Erythroblast (primary cell): ENCODE data around the gene UCHL3.
A peak's percentile ranks its signal among the peaks of the same experiment; 100 is the strongest.

Experiments
- DNase-seq, 2 experiments: peaks; one replicate each; lab custom pipeline; 2025; lab: John Stamatoyannopoulos, UW
- GATA1 ChIP-seq: IDR thresholded peaks from 2 replicates; pipeline ENCODE4 v1.6.1; 2011; ENCODE audit warnings: low read depth, mild to moderate bottlenecking, control low read depth, low read length, moderate library complexity
- POLR2A ChIP-seq: IDR thresholded peaks from 2 replicates; pipeline ENCODE4 v1.6.1; 2011; ENCODE audit warnings: mild to moderate bottlenecking, low read length

UCHL3 gene

DNA sequence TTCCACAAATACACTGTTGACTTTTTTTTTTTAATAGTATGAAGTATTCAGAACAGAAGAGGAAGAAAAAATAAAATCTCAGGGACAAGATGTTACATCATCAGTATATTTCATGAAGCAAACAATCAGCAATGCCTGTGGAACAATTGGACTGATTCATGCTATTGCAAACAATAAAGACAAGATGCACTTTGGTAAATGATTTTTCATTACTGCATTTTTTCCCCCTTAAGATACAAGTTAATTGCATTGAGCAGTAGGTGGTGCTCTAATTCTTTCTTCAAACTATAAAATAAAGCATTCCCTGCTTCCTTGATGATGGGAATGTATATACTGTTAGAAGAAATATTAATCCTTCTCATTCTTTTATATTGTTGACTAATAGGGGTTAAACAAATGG is 17.1 kb downstream of the UCHL3 start:
- TF ChIP-seq GATA1 (no peak), POLR2A (no peak)
- no peak for DNase-seq

DNA sequence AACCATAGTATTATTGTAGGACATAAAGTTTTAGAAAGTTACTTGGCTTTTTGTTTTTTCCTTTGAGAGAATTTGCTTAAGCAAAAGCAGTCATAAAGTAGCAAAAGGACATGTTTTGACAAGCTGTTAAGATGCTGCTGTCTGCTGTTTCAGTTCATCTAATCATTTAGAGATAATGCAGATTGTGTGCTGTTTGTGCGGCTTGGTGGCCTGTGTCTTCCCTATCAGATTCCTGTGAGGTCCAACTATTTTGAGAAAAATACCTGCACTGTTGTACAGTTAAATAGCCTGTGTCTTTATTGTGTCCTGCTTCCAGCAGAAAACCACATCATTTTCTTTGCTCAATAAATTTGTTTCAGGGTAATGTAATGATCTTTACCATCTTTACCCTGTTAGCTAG is 20.0 kb downstream of the UCHL3 start:
- TF ChIP-seq POLR2A (no peak), GATA1 (no peak)
- DNase-seq = peak in 1 of 2 experiments; percentile 8

DNA sequence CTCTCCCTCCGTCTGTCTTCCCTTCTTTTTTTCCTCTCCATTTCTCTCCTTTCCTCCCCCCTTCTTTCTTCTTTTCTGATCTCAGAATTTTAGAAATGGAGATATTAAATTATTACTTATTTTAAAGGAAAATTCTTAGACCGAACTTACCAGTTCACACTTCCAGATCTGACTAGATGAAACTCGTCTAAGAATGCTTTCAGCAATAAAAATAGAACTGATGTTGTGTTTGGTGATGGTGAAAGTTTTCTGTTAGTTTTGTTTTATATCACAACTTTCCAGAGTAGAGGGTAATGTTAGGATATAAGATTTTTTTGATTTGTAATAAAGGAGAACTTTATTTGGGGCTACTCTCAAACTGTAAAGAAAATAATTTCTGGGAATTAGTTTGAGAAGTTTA is 29.9 kb downstream of the UCHL3 start:
- TF ChIP-seq POLR2A (no peak), GATA1 (no peak)
- no peak for DNase-seq

DNA sequence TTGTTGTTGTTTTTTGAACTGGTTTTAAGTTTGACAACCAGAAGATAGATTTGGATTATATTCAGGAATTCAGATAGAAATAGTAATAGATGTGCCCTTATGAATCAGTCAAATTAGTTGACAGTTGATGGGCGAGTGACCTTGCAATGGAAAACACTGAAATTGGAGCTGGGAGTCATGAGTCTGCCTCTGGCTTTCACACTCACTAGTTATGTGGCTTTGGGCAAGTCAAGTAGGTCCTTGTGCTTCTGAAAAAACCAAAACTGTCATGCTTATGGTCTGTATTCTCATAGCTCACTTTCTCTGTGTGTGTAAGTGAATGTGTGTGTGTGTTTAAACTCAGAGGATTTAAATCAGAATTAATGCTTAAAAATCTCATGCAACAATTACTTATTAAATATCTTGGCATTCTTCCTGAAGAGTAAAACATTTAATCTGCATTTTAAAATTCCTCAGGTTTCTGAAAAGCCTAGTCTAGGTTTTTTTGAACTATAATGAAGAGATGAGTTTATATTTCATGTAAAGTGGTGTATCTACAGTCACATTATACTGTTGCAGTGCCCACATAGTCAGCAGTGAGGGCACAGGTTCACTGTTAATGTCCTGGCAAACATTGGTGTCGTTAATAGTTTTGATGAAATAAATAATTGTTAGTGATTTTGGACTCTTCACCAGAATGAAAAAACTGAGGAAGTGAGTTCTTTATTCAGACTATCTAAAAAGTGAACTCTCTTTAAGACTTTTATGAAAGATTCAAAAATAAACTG is 32.5 kb downstream of the UCHL3 start:
- DNase-seq = no peak
- TF ChIP-seq GATA1 (no peak), POLR2A (no peak)

DNA sequence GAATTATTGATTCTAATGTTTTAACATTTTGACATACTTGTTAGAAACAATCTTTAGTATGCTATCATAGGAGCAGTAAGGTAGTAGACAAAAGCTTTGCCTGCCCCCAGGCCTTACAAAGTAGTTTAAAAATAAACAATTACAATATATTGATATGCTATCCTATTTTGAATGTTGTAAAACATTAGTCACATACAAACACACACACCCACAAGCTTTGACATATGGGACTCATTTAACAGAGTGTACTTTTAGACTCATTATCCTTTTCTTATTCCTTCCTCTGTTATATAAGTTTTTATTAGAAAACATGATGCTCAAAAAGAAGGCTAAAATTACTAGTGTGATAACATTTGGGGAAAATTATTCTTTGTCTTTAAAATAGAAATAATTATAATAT is 33.5 kb downstream of the UCHL3 start:
- DNase-seq = no peak
- TF ChIP-seq POLR2A (no peak), GATA1 (no peak)

DNA sequence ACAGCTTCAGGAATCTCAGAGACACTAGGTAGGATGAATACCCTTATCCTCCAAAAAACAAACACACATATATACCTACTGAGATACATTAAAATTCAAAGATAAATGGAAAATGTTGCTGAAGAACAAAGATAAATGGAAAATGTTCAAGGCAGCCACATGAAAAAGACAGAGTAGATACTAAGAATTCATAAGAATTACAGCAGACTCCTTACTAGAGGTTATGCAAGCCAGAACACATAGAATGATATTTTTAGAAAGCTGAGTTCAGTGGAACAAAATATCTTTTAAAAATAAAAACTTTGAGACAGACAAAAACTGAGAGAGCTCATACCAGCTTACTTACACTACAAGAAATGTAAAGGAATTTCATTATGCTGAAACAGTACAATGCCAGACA is 35.6 kb downstream of the UCHL3 start:
- TF ChIP-seq GATA1 (no peak), POLR2A (no peak)

DNA sequence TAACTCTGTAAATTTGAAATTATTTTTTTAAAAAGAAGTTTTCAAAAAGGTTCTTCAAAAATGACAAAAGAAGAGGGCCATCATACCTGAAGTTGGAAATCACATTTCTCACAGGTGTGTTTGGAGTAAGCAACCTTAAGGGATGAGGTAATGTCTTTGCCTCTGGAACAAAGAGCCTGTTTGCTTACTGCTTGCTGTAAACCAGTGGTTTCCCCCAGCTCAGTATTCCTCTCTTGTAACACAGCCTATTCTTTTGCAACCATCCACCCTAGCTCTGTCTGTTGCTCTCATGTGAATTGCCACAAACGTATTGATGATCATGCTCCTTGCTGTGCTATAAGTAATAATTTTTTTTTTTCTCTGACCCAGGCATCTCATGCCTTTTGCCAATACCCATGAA is 38.1 kb downstream of the UCHL3 start:
- no peak for DNase-seq
- no peak for TF ChIP-seq GATA1
- no peak for TF ChIP-seq POLR2A

More for the DNA sequence above, 35.6 kb downstream of the UCHL3 start:
- DNase-seq = no peak

DNA sequence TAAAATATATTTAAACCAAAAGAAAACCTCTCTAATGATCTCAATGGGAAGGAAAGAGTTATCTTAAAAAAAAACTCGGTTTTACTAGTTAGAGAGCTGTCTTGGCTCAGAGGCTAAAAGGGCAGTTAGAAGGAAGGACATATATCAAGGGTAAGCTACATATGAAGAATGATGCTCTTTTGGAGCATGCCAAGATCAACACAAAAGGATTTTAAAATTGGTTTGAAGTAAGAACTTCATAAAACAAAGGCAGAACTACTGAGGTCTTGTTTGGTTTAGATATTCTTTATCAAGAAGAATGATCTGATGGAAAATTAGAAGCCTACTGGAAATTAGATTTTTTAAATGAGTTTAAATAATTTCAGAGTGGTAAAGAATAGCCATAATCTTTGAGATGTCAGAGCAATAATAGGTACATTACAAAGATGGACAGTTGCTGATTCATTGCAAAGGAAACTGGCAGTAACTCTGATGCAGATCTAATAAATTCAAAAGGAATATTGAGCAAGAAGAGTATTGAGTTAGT is 47.1 kb downstream of the UCHL3 start:
- TF ChIP-seq GATA1 (no peak), POLR2A (no peak)
- DNase-seq = no peak

DNA sequence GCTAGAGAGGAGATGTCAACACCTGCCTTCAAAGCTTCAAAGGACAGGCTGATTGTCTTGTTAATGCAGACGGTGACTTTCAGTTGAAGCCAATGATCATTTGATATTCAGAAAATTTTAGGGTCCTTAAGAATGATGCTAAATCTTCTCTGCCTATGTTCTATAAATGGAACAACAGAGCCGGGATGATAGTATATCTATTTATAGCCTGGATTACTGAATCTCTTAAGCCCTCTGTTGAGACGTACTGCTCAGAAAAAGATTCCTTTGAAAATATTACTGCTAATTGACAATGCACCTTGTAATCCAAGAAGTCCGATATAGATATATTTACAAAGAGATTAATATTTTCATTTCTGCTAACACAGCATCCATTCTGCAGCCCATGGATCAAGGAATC is 50.8 kb downstream of the UCHL3 start:
- DNase-seq = no peak
- TF ChIP-seq GATA1 = no peak
- no peak for TF ChIP-seq POLR2A

DNA sequence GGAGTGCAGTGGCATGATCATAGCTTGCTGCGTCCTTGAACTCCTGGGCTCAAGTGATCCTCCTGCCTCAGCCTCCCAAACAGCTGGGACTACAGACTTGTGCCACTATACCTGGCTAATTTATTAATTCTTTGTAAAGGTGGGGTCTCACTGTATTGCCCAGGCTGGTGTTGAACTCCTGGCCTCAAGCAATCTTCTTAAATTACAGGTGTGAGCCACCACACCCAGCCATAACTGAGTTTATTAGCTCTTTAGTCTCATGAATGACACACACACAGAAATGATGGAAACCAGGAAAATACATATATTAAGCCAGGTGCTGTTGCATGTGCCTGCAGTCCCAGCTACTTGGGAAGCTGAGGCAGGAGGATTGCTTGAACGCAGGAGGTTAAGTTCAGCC is 53.4 kb downstream of the UCHL3 start:
- TF ChIP-seq POLR2A (no peak), GATA1 (no peak)
- no peak for DNase-seq

DNA sequence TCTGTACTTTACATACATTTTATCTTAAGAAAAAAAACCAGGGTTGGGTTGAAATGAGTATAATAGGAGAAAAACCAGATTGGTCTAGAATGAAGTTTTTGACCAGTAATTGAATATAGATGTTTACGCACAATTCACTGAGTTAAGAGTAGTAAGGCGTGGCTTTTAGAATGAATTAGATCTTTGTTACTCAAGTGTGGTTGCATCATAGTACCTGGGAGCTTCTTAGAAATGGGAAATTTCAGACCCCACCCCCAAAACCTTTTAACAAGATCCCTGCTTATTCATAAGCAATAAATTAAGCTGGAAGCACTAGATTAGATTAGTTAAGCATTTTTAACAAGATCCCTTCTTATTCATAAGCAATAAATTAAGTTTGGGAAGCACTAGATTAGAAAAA is 57.9 kb downstream of the UCHL3 start:
- no peak for DNase-seq
- TF ChIP-seq GATA1 = no peak
- no peak for TF ChIP-seq POLR2A

DNA sequence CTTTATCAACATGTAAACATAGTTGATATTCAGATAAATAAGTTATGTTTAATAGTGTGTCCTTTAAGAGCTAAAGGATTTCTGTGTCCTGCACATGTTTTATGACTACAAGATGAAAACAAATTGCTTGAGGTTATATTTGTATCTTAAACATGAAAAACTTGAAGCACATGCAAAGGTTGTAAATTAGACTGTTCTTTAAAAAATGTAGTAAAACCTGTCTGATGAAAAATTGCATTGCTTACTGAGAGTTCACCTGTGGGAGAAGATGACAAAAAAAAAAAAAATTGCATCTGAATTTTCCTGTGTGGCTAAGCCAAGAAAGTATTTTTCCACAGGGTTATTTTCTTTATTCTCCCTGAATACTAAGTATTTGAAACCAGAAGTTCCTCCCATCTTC is 60.9 kb downstream of the UCHL3 start:
- no peak for TF ChIP-seq POLR2A
- no peak for TF ChIP-seq GATA1
- no peak for DNase-seq

DNA sequence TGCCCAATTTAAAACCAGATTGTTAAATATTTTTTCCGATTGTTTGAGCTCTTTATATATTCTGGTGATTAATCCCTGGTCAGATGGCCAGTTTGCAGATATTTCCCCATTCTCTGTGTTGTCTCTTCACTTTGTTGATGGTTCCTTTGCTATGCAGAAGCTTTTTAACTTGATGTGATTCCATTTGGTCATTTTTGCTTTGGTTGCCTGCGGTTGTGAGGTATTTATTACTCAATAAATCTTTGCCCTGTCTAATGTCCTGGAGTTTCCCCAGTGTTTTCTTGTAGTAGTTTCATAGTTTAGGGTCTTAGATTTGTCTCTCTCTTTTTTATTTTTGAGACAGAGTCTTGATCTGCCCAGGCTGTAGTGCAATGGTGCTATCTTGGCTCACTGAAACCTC is 62.8 kb downstream of the UCHL3 start:
- TF ChIP-seq POLR2A (no peak), GATA1 (no peak)
- no peak for DNase-seq

DNA sequence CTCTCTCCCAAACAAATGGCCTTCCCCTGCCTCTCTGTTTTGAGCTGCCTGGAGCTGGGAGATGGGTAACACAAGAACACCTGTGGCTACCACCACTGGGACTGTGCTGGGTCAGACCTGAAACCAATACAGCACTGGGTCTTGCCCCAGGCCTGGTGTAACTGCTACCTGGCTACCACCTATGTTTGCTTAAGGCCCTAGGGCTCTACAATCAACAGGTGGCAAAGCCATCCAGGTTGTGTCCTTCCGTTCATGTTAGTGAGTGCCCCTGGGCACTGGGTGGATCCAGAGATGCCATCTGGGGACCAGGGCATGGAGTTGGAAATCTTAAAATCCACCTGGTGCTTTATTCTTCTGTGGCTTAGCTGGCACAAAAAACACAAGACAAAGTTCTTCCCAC is 67.6 kb downstream of the UCHL3 start:
- no peak for DNase-seq
- TF ChIP-seq POLR2A (no peak), GATA1 (no peak)

DNA sequence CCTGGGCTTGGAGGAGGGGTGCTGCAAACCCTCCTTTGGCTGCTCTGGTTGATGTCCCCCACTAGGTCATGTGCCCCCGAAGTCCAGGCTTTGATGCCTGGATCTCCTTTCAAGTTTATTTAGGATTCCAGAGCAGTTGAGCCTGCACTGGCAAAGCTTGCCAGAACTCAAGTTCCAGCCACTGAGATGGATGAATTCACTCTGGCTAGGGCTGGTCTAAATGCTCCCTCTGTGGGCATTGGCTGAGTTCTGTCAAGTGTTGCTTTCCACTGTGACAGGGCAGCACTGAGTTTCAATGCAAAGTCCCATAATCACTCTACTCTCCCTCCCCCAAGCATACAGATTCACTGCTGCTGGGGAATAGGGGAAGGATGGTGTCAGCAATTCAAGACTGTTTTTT is 68.7 kb downstream of the UCHL3 start:
- TF ChIP-seq GATA1 (no peak), POLR2A (no peak)
- no peak for DNase-seq
